A673 (cell line): ENCODE measurements around the gene DNAJB12. TPM values are rescaled to one million over a fixed set of nuclear protein-coding genes. Genes with fewer than 3 reads are reported as not detected.

Experiments used
- BruUV-seq: library from RNA; stranded (reverse); fragments of 400-500 nt; replicated peaks from 2 replicates; lab custom pipeline; 2021; lab: Mats Ljungman, UMichigan
- CTCF ChIA-PET: fragments of 300-600 bp; sonication (Branson Sonifier 250); formaldehyde crosslinking; loops from one replicate; lab custom pipeline; 2022; ENCODE audit warnings: antibody characterized with exemption; lab: Charles Lee
- POLR2A ChIA-PET: fragments of 300-600 bp; sonication (Branson Sonifier 250); formaldehyde crosslinking; loops from one replicate; lab custom pipeline; 2022; ENCODE audit warnings: antibody characterized with exemption; ENCODE audit not compliant: low non-redundant PET; lab: Charles Lee
- DNase-seq: peaks from one replicate; pipeline ENCODE4 v3.0.0-alpha.2; 2015; ENCODE audit warnings: low spot score
- H3K27ac ChIP-seq: fragments of 200-600 bp; sonication (generic); 2 replicates; pipeline ENCODE4 v1.5.1; 2016; ENCODE audit warnings: mixed run types, low read depth, mild to moderate bottlenecking, mixed read lengths, antibody characterized with exemption, low read length; ENCODE audit not compliant: poor library complexity, severe bottlenecking
- H3K27me3 ChIP-seq: fragments of 200-600 bp; sonication (generic); replicated peaks from 2 replicates; pipeline ENCODE4 v1.6.1; 2017; ENCODE audit warnings: mixed run types, low read depth, mild to moderate bottlenecking, mixed read lengths, antibody characterized with exemption, low read length; ENCODE audit not compliant: insufficient read depth, poor library complexity
- H3K36me3 ChIP-seq: fragments of 200-600 bp; sonication (generic); 2 replicates; pipeline ENCODE4 v1.6.1; 2016; ENCODE audit warnings: mixed run types, mild to moderate bottlenecking, mixed read lengths, antibody characterized with exemption, low read length; ENCODE audit not compliant: insufficient read depth, poor library complexity, severe bottlenecking
- H3K4me1 ChIP-seq: fragments of 200-600 bp; sonication (generic); 2 replicates; pipeline ENCODE4 v1.6.1; 2017; ENCODE audit warnings: mixed run types, mild to moderate bottlenecking, mixed read lengths, antibody characterized with exemption, low read length; ENCODE audit not compliant: insufficient read depth, poor library complexity, severe bottlenecking
- H3K4me3 ChIP-seq: fragments of 200-600 bp; sonication (generic); 2 replicates; pipeline ENCODE4 v1.5.1; 2016; ENCODE audit warnings: low read depth, mixed run types, mild to moderate bottlenecking, mixed read lengths, low read length; ENCODE audit not compliant: poor library complexity, severe bottlenecking
- H3K9me3 ChIP-seq: fragments of 200-600 bp; sonication (generic); 2 replicates; pipeline ENCODE4 v1.6.1; 2016; ENCODE audit warnings: mixed run types, low read depth, mild to moderate bottlenecking, mixed read lengths, antibody characterized with exemption, low read length; ENCODE audit not compliant: poor library complexity, severe bottlenecking
- CTCF ChIP-seq: fragments of 300-800, 200-600 bp; sonication (generic); conservative IDR thresholded peaks from 2 replicates; pipeline ENCODE4 v1.5.1; 2017; ENCODE audit warnings: low read depth, mild to moderate bottlenecking, antibody characterized with exemption, low read length, moderate library complexity, mixed read lengths
- EZH2 ChIP-seq: fragments of 200-600 bp; sonication (generic); IDR thresholded peaks from 2 replicates; pipeline ENCODE4 v1.6.1; 2017; ENCODE audit warnings: borderline replicate concordance, low read depth, mild to moderate bottlenecking, mixed read lengths, antibody characterized with exemption, low read length; ENCODE audit not compliant: poor library complexity, severe bottlenecking
- intact Hi-C: fragments of 100-400 bp; cut with micrococcal nuclease; formaldehyde crosslinking; loops from one replicate; pipeline ENCODE4 v1.10.0; 2022; ENCODE audit not compliant: unreplicated experiment
- total RNA-seq: library from RNA; stranded (reverse); gene quantifications from 2 replicates; pipeline ENCODE4 v1.2.3, GENCODE V29; 2021

The DNAJB12 gene
- total RNA-seq, 1 experiment from 2014 or later: 29.5 TPM

GRCh38 chr10:72337039-72337629 lies 17.6 kb downstream of the DNAJB12 start:
- Histone ChIP-seq H3K27ac (peak overlapping the region; percentile 47), H3K4me3 (no peak overlapping the region), H3K27me3 (no peaks in the 10 kb centered on the region), H3K36me3 (peaks cover 25% of the 10 kb centered on the region), H3K4me1 (peaks cover 19% of the 10 kb centered on the region), H3K9me3 (no peaks in the 10 kb centered on the region)
- peak; percentile 97 for TF ChIP-seq CTCF
- no peak for TF ChIP-seq EZH2
- peak; percentile 77 for DNase-seq
- no TSS peak for BruUV-seq
- intact Hi-C loops: loop anchor here (2.0 to 10.0 kb wide), 3 partner anchors 380 to 1022 kb away; partner anchors contain the start of gene SLC29A3
- POLR2A ChIA-PET: no interaction called here
- CTCF ChIA-PET: interaction anchor here (0.6 to 0.9 kb wide), 8 partner anchors 13 to 730 kb away, joined by 3 to 11 read pairs (median 4); no protein-coding TSS in a partner anchor

GRCh38 chr10:72336259-72337038 lies 18.3 kb downstream of the DNAJB12 start:
- H3K27me3 ChIP-seq: no peaks in the 10 kb centered on the region
- H3K4me3 ChIP-seq: no peak overlapping the region
- intact Hi-C loops: loop anchor here (2.0 to 10.0 kb wide), 3 partner anchors 379 to 1022 kb away; partner anchors contain the start of gene SLC29A3
- peaks cover 25% of the 10 kb centered on the region for H3K36me3 ChIP-seq
- TF ChIP-seq EZH2 (no peak), CTCF (no peak)
- no peak for DNase-seq
- no peaks in the 10 kb centered on the region for H3K9me3 ChIP-seq
- peak overlapping the region; percentile 47 for H3K27ac ChIP-seq
- BruUV-seq: no TSS peak
- CTCF ChIA-PET: interaction anchor here (0.6 to 0.9 kb wide), 6 partner anchors 12 to 731 kb away, joined by 3 to 11 read pairs (median 4); no protein-coding TSS in a partner anchor
- POLR2A ChIA-PET: no interaction called here
- peaks cover 26% of the 10 kb centered on the region for H3K4me1 ChIP-seq

- no peak for DNase-seq
- H3K27ac ChIP-seq: no peak overlapping the region
- no peaks in the 10 kb centered on the region for H3K27me3 ChIP-seq
- ChIA-PET POLR2A (no interaction called here), CTCF (no interaction called here)
- H3K9me3 ChIP-seq: no peaks in the 10 kb centered on the region
- no peak for TF ChIP-seq CTCF
- TF ChIP-seq EZH2: no peak
- intact Hi-C loops: loop anchor here (2.0 to 10.0 kb wide), 3 partner anchors 378 to 1021 kb away; partner anchors contain the start of gene SLC29A3
- H3K4me3 ChIP-seq: no peak overlapping the region
- peaks cover 20% of the 10 kb centered on the region for H3K36me3 ChIP-seq
- BruUV-seq: no TSS peak
- H3K4me1 ChIP-seq: peaks cover 32% of the 10 kb centered on the region
Measured at GRCh38 chr10:72335394-72336258, 19.1 kb downstream of the DNAJB12 start.
